IMR-90 (cell line): ENCODE results near the gene RNPEPL1. TPM values are rescaled to one million over a fixed set of nuclear protein-coding genes. Genes with fewer than 3 reads are reported as not detected.

Experiments used
- ATAC-seq: fragments of 200-7000 bp; cut with Tn5 transposase; 2 replicates; pipeline ENCODE4 v1.9.1; 2020; ENCODE audit warnings: low read depth, mild to moderate bottlenecking, moderate library complexity
- BruUV-seq: library from RNA; stranded (reverse); fragments of 400-500 nt; replicated peaks from 2 replicates; lab custom pipeline; 2021; lab: Mats Ljungman, UMichigan
- CTCF ChIA-PET: fragments of 300-600 bp; formaldehyde crosslinking; extraction: SDS; loops from one replicate; lab custom pipeline; 2021; ENCODE audit warnings: antibody characterized with exemption; lab: Yijun Ruan, JAX
- POLR2A ChIA-PET: fragments of 300-600 bp; sonication (Branson Sonifier 250); formaldehyde crosslinking; loops from one replicate; lab custom pipeline; 2022; ENCODE audit warnings: antibody characterized with exemption; ENCODE audit not compliant: unreplicated experiment; lab: Charles Lee
- DNase-seq: peaks from one replicate; pipeline ENCODE4 v3.0.0; 2013
- H2AFZ ChIP-seq: replicated peaks from 2 replicates; pipeline ENCODE3; 2013; ENCODE audit warnings: low read length, mild to moderate bottlenecking; ENCODE audit not compliant: poor library complexity
- H2AK5ac ChIP-seq: 2 replicates; pipeline ENCODE4 v1.6.1; 2013; ENCODE audit warnings: low read depth, low read length, inconsistent platforms
- H2AK9ac ChIP-seq: replicated peaks from 2 replicates; pipeline ENCODE3; 2013; ENCODE audit warnings: mild to moderate bottlenecking, low read depth, low read length, moderate library complexity; ENCODE audit not compliant: poor library complexity
- H2BK120ac ChIP-seq: 2 replicates; pipeline ENCODE4 v1.6.1; 2013; ENCODE audit warnings: low read depth, low read length, inconsistent platforms
- H2BK15ac ChIP-seq: 3 replicates; pipeline ENCODE4 v1.6.1; 2013; ENCODE audit warnings: low read depth, low read length, inconsistent platforms
- H2BK20ac ChIP-seq: 2 replicates; pipeline ENCODE4 v1.6.1; 2013; ENCODE audit warnings: low read depth, mild to moderate bottlenecking, inconsistent platforms, low read length, moderate library complexity
- H2BK5ac ChIP-seq: 2 replicates; pipeline ENCODE4 v1.6.1; 2013; ENCODE audit warnings: mild to moderate bottlenecking, low read depth, low read length, inconsistent platforms; ENCODE audit not compliant: poor library complexity, severe bottlenecking
- H3K14ac ChIP-seq: replicated peaks from 2 replicates; pipeline ENCODE4 v1.6.1; 2013; ENCODE audit warnings: low read depth, low read length, inconsistent platforms
- H3K18ac ChIP-seq: 2 replicates; pipeline ENCODE4 v1.6.1; 2013; ENCODE audit warnings: low read depth, low read length, control low read depth
- H3K23ac ChIP-seq: 2 replicates; pipeline ENCODE4 v1.6.1; 2013; ENCODE audit warnings: low read depth, low read length, inconsistent platforms
- H3K27ac ChIP-seq: 2 replicates; pipeline ENCODE4 v1.5.1; 2013; ENCODE audit warnings: mild to moderate bottlenecking, control low read depth, low read length; ENCODE audit not compliant: insufficient read depth
- H3K27me3 ChIP-seq: 2 replicates; pipeline ENCODE4 v1.6.1; 2013; ENCODE audit warnings: low read length; ENCODE audit not compliant: control insufficient read depth, insufficient read depth
- H3K36me3 ChIP-seq: 2 replicates; pipeline ENCODE4 v1.6.1; 2013; ENCODE audit warnings: low read length, mixed read lengths; ENCODE audit not compliant: control insufficient read depth, insufficient read depth
- H3K4ac ChIP-seq: 2 replicates; pipeline ENCODE4 v1.6.1; 2013; ENCODE audit warnings: low read depth, low read length, inconsistent platforms
- H3K4me1 ChIP-seq: 2 replicates; pipeline ENCODE4 v1.6.1; 2013; ENCODE audit warnings: low read length, mixed read lengths; ENCODE audit not compliant: control insufficient read depth, insufficient read depth
- H3K4me2 ChIP-seq: 2 replicates; pipeline ENCODE4 v1.6.1; 2013; ENCODE audit warnings: low read depth, mild to moderate bottlenecking, control low read depth, low read length, moderate library complexity
- H3K4me3 ChIP-seq: 2 replicates; pipeline ENCODE4 v1.5.1; 2013; ENCODE audit warnings: low read depth, mild to moderate bottlenecking, control low read depth, low read length, moderate library complexity; ENCODE audit not compliant: insufficient read depth
- H3K56ac ChIP-seq: 2 replicates; pipeline ENCODE4 v1.6.1; 2013; ENCODE audit warnings: low read length, inconsistent platforms; ENCODE audit not compliant: insufficient read depth; ENCODE audit errors: extremely low read depth
- H3K79me1 ChIP-seq, 2 experiments: 2 replicates each; pipeline ENCODE4 v1.6.1; 2013; ENCODE audit warnings: low read length in 2 of 2, inconsistent platforms in 1 of 2, low read depth in 1 of 2
- H3K9ac ChIP-seq: 2 replicates; pipeline ENCODE4 v1.6.1; 2013; ENCODE audit warnings: low read depth, low read length, control low read depth
- H3K9me1 ChIP-seq: 2 replicates; pipeline ENCODE4 v1.6.1; 2013; ENCODE audit warnings: low read length, inconsistent platforms; ENCODE audit not compliant: insufficient read depth
- H3K9me3 ChIP-seq: 2 replicates; pipeline ENCODE4 v1.6.1; 2013; ENCODE audit warnings: low read length; ENCODE audit not compliant: control insufficient read depth, insufficient read depth
- H4K20me1 ChIP-seq: 2 replicates; pipeline ENCODE4 v1.6.1; 2013; ENCODE audit warnings: low read length, inconsistent platforms; ENCODE audit not compliant: insufficient read depth
- H4K5ac ChIP-seq: 2 replicates; pipeline ENCODE4 v1.6.1; 2013; ENCODE audit warnings: mild to moderate bottlenecking, low read depth, low read length, control low read depth
- H4K8ac ChIP-seq, 2 experiments: 2 replicates each; pipeline ENCODE4 v1.6.1; 2013; ENCODE audit warnings: low read depth in 2 of 2, low read length in 2 of 2, control low read depth in 1 of 2, inconsistent platforms in 1 of 2
- H4K91ac ChIP-seq: 2 replicates; pipeline ENCODE4 v1.6.1; 2013; ENCODE audit warnings: low read depth, low read length, inconsistent platforms; ENCODE audit not compliant: insufficient read depth
- CTCF ChIP-seq: conservative IDR thresholded peaks from 2 replicates; pipeline ENCODE4 v1.5.1; 2012; ENCODE audit warnings: mild to moderate bottlenecking, low read depth, low read length, improper control_type of control experiment
- ELK1 ChIP-seq: fragments of 150-350 bp; IDR thresholded peaks from 2 replicates; pipeline ENCODE4 v1.6.1; 2016; ENCODE audit warnings: low read depth, mild to moderate bottlenecking, low read length, moderate library complexity, borderline replicate concordance
- WGBS, 2 experiments: methylation state at CpG; one replicate each; pipeline versions ENCODE4 v1.1.5 to v1.1.7; 2013; ENCODE audit warnings: missing lambda C conversion rate in 2 of 2; ENCODE audit not compliant: insufficient read length in 1 of 2; ENCODE audit errors: extremely low coverage in 2 of 2; 5-methylcytosine and 5-hydroxymethylcytosine counted together
- dilution Hi-C: fragments of 300-500 bp; cut with HindIII; formaldehyde crosslinking; loops from one replicate; pipeline ENCODE4 v1.14.3; 2018; ENCODE audit warnings: low sequenced_read_pairs; ENCODE audit not compliant: unreplicated experiment
- in situ Hi-C: fragments of 300-500 bp; cut with MboI; formaldehyde crosslinking; loops from 3 replicates; pipeline ENCODE4 v1.14.3; 2019; ENCODE audit warnings: low sequenced_read_pairs, inconsistent platforms, mixed read lengths
- intact Hi-C: fragments of 100-400 bp; cut with micrococcal nuclease; formaldehyde crosslinking; loops from 2 replicates; pipeline ENCODE4 v1.10.0; 2022
- polyA plus RNA-seq, 3 experiments: library from polyadenylated mRNA; depleted of rRNA; stranded (reverse); fragments of >200 nt; gene quantifications; 2 replicates each; pipeline ENCODE4 v1.2.3, GENCODE V29; 2012; ENCODE audit warnings: low replicate concordance in 1 of 3
- total RNA-seq: library from RNA; depleted of rRNA; stranded (reverse); fragments of >200 nt; gene quantifications from 2 replicates; pipeline ENCODE4 v1.2.3, GENCODE V29; 2012

RNPEPL1 gene
- total and polyA plus RNA-seq, 2 of the 4 experiments (the other 2 are of a cell fraction), result 3.8 to 18.7 TPM

- in situ Hi-C loops (no loop called here), dilution Hi-C loops (no loop called here), intact Hi-C loops (no loop called here)
- Histone ChIP-seq H3K9ac (no peak overlapping the region), H3K27me3 (no peaks in the 10 kb centered on the region), H4K5ac (no peak overlapping the region), H3K9me1 (peaks cover 26% of the 10 kb centered on the region), H3K18ac (no peak overlapping the region), H3K23ac (no peak overlapping the region), H3K56ac (no peak overlapping the region), H4K20me1 (peaks cover 26% of the 10 kb centered on the region), H3K4me1 (peaks cover 5% of the 10 kb centered on the region), H3K79me1 (peaks cover 29 to 58% of the 10 kb centered on the region in 2 experiments), H2BK15ac (no peak overlapping the region), H2AK9ac (no peak overlapping the region), H2BK20ac (no peak overlapping the region), H3K4me3 (no peak overlapping the region), H3K36me3 (peaks cover 12% of the 10 kb centered on the region), H3K27ac (no peak overlapping the region), H3K14ac (no peak overlapping the region), H3K9me3 (no peaks in the 10 kb centered on the region), H2BK120ac (no peak overlapping the region), H4K91ac (no peak overlapping the region), H4K8ac (no peak overlapping the region), H2BK5ac (no peak overlapping the region), H2AFZ (no peak overlapping the region), H2AK5ac (no peak overlapping the region), H3K4ac (no peak overlapping the region), H3K4me2 (no peak overlapping the region)
- ATAC-seq (no peak), DNase-seq (no peak)
- no TSS peak for BruUV-seq
- ChIA-PET POLR2A (no interaction called here), CTCF (no interaction called here)
- WGBS, 2 experiments, result 100% methylated on average over 5 of the region's 16 CpGs; no CpG with 5 or more reads in 1 of the 2 experiments
- TF ChIP-seq CTCF (no peak), ELK1 (no peak)
These were observed 12.6 kb upstream of the RNPEPL1 start for GRCh38 chr2:240555541-240556250.
